GM18502 (cell line): ENCODE results near the gene SLC2A1.
A peak's percentile ranks its signal among the peaks of the same experiment; 100 is the strongest.

ENCODE experiments used
- ATAC-seq: cut with Tn5 transposase; IDR thresholded peaks from one replicate; pipeline ENCODE4 v1.9.1; 2021; ENCODE audit warnings: mild to moderate bottlenecking; ENCODE audit not compliant: unreplicated experiment, poor library complexity

Gene SLC2A1

DNA sequence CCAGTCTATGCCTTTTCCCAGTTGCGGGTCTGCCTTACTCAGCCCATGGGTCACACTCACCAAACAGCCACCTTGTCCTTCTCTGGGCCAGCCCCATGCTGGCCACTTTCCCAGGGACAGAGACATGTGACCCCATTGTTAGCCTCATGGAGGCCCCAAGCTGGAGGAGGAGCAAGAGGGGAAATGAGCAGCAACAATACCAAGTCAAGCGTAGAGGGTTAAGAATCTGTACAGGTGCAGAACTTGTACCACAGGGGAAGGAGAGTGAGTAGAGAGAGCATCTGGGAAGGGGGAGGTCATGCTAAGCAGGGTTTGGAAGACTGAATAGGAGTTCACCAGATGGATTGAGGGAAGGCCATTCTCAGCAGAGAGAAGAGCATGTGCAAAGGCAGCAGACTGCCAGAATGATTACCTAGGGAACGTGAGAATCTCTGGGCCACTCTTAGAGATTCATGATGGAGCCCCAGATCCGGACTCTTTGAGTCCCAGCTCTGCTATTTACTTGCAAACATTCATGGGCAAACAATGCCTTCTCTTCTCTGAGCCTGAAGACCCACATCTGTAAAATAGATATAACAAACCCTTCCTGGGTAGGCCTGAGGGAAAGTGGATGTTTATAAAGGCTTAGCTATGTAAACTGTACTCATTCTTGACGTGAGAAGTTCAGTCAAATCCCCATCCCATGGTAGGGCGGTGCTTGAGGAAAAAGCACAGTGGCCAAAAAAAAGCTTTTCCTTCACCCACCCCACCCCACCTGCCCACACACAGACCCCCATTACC lies 2.8 kb upstream of the SLC2A1 start:
- no peak for ATAC-seq

DNA sequence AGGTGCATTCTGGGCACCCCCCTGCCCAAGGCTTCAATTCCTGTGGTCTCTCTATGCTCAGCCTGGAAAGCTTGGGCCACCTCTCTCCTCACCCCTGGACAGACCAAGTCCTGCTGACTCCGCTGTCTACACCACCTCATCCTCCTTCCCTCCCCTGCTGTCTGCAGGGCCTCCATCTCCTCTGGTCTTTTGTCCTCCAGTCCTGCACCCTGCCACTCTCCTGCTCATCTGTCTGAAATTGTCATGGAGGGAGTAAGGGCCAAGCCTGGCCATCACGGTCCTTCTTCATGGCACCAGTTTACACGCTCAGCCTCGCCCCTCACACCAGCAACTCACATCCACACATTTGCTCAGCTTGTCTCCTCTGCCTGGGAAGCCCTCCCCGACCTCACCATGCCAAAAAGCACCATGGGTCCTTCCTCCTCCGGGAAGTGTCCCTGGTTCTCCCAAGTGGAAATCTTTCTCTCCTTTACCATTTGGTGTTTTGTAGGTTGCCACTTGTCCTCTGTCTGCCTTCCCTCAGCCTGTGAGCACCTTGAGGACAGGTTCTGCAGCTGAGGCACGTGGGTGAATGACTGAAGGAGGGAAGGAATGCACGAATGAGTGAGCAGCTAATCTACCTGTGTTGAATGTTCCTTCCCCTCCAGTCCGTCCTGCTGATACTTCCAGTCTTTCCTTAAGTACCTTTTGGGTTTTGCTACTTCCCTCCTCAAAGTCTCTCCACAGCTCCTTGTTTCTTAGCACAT lies 2.1 kb upstream of the SLC2A1 start:
- ATAC-seq, result no peak

DNA sequence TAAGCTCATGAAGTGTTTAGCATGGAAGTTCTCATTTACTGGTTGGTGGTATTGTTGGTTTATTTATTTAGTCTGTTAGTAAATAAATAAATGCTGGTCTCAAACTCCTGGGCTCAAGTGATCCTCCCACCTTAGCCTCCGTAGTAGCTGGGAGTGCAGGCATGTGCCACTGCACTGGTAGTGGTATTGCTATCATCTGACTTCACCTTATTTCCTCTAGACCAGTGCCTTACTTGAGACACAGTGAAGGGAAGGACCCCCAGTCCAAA lies 1.4 kb upstream of the SLC2A1 start:
- ATAC-seq, result no peak

DNA sequence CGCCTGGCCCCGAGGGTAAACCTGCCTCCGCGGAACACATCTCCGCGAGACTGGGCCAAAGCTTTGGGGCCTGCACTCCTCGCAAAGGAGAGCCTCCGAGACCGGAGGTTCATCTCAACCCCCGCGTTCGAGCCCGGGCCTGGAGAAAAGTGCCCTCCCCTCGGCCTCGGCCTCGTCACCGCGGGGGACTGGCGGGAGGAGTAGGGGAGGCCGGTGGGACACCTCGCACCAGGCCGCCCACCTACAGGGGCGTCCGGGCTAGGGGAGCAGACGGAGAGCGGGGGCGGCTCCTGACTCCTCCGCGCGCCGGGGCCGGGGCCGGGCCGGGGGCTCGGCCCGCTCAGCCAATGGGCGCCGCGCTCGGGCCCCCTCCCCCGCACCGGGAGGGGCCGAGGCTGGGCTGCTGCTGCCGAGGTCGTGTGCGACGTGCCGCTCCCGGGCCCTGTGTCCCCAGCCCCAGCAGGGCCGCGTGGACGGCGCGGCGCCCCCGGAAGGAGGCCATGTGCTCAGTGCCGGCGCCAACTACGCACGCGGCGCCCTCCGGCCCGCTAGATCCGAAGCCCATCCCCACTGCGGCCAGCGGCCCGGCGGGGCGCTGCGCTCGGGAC lies 684 bp downstream of the SLC2A1 start:
- ATAC-seq, result peak; percentile 51

DNA sequence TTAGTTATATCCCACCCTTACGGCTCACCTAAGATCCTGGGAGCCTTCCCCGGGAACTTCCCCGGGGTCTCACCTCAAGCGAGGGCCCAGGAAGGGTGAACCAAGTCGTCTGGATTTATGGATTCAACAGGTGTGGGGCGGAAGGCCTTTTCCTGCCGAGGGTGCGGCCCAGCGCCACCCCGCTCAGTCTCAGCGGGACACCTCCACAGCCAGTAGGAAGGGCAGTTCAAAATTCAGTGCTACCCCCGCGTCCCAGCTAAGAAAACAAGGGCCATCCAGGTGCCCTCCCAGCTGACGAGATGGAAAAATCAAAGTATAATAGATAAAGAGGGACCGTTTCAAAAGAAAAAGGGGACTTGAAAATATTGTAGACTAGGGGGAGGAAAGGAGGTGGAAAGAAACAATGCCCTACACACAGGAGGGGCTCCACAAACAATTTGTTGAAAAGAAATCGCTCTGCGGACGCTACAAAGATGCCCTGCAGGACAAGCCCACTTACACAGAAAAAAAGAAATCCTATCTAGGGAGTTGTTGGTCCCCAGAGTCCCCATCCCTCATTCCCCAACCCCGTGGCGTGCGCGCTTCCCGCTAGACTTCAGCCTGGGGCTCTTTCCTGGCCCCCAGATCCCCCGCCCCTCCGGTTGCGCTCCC lies 1.3 kb downstream of the SLC2A1 start:
- no peak for ATAC-seq

DNA sequence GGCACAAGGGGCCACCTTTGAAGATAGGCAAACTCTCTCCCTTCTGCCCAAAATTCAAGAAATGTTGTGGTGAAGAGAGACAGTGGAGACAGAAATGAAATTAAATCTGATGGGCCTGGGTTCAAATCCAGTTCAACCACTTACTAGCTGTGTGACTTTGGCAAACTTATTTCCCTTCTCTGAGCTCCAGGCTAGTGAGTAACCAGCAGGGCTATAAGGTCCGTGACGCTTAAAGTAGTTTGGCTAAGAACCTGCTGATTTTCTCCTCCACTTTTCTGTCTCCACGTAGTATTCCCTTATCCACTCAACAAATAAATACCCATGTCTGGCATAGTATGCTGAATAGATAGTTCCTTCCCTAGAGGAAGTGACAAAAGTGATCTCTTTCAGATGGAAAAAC lies 1.9 kb downstream of the SLC2A1 start:
- no peak for ATAC-seq

DNA sequence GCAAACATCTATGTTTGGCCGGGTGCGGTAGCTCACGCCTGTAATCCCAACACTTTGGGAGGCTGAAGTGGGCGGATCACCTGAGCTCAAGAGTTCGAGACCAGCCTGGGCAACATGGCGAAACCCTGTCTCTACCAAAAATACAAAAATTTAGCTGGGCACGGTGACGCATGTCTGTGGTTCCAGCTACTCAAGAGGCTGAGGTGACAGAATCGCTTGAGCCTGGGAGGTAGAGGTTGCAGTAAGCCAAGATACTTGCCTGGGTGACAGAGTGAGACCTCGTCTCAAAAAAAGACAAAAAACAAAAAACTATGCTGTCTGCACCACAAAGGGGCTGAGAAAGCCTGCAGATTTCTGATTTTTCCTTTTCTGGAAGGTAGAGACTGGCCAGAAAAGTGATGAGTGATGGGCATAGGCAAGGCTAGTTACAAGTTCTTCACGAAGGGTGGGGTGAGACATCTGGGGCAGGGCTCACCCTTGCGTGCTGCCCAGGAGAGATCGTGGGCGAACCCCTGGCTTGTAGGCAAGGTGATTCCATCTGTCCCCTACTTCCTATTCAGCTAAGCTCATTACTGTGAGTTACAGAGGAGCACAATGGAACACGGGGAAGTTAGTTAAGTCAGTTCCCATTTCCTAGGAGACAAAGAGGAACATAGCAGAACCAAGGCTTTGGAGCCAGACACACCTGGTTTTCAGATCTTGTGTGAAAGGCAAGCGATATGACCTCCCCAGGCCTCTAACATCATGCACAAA lies 3.2 kb downstream of the SLC2A1 start:
- no peak for ATAC-seq

DNA sequence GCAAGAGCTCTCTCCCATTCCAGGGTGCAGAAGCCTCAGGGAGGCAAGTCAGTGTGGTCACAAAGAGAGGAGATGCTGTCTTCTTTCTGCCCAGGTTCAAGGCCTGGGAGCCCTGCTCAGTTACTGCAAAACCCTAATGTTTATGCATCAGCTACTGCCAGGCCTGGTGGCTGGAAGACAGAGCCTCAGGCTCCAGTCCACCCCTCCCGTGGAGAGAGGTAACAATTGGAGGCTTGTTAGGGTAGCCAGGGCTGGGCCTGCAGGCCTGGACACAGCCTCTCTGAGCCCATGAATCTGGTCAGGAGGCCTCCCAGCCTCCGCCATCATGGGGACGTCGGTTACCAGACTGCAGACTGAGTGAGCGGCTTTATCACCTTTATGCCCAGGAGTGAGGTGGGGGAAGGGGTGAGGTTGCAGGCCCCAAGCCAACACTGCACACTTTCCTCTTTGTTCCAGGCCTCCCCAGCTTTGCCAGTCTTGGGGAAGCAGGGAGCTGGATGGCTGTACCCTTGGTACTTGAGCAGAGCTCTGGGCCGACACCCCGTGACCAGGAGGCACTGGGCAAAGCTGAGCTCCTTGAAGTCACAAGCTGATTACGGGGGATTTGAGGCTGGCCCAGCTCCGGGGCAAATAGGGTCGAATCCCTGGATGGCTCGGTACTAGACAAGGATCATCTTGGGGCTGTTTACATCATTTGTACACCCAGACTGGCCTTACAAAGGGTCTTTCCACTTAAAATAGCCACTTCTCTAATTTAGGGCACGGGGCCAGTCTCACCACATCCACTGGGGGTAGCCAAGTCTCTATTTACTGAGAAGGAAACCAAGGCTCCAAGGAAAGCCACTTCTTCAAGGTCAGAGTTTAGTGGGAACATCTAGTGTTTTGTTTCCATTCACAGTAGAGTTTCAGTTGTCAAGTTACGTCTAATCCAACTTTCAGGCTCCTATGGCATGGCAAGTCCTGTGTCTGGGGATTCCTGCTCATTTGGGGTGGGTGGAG lies 5.2 kb downstream of the SLC2A1 start:
- ATAC-seq, result no peak

DNA sequence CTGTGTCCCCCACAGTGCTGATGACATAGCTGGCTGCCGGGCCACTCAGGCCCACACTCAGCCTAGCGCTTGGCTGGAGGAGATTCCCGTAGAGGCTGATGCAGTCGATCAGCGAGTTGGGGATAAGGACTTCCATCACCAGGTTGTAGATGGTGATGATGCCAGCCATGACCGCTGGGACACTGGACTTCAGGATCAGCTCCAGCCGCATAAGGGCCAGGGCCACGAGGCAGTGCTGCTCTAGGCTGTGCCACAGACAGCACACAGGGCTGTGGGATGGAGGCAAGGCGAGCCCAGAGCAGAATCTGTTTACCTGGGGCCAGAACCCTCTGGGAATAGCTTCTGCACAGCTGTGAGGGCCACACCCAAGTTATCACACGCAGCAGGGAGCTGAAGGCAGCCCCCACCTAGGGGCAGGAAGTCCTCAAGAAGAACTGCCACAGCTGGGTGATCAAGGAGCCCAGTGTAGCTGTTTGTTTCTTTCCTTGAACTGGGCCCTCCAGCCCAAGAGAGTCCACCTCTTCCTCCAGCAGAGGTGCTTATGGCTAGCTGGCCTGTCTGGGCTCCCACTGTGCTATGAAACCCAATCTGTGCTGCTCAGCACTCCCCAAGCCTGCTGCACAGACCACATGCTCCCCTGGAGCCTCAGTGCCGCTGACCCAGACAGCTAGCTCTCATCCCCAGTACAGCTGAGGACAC lies 6.2 kb downstream of the SLC2A1 start:
- peak; percentile 54 for ATAC-seq

DNA sequence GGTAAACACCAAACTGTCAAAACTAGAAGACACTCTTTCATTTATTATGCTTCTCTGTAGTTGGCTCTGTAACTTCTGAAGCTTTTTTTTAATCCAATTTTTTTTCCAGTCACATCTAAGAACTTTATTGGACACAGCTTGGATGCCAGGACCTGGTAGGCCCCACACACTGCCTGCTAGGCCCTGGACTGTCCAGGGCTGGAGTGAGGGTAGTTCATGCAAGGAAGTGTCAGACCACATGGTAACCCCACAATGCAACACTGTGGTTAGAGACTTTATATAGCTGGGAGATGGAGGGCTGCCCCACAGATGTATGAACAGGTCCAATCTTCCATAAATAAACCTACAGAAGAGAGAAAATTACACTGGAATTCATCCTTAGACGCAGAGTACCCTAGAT lies 7.1 kb downstream of the SLC2A1 start:
- no peak for ATAC-seq

DNA sequence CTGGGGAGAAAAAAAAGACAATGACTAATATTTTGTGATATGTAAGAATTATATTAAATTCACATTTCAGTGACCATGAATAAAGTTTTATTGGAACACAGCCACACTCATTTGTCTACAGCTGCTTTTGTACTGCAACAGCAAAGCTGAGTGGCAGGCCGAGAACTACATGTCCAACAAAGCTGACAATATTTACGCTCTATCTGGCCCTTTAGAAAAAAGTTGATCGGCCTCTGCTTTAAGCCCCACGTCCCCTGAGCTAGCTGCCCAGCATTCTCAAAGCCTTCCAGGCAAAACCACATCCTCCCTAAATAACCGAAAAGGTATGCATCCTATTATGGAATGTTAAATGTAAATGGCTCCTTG lies 8.6 kb downstream of the SLC2A1 start:
- no peak for ATAC-seq

DNA sequence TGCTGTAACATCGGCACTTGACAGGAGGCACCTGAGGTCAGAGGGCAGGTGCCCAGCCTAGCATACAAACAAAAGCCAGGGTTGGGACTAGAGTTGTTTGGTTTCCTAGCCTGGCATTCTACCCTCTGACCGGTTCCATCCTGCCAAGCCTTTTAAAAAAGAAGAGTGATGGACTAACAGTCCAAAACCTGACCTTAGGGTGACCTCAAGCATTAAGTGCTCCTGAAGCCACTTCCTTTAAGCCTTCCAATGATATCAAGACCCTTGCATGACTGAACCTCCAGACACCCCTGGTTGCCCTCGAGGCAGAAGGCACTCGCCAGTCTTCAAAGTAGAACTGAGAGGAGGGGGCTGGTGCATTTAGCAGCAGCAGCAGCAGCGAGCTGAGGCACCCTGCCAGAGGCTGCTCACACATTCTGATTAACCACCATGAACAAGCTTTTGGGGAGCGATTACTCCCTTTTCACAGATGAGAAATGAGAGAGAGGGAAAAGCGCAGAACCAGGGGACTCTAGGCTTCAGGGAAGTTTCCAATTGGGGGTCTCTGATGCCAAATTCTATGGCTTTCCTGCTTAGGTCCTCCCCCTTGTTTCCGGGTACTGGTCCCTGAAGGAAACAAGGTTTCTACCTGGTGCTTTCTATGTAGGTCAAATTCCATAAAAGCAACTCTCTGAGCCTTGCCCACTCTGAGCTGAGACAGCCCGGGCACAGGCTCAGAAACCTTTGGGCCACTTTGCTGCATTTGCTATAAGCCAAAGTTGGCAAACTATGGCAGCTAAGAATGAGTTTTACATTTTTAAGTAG lies 9.2 kb downstream of the SLC2A1 start:
- no peak for ATAC-seq

DNA sequence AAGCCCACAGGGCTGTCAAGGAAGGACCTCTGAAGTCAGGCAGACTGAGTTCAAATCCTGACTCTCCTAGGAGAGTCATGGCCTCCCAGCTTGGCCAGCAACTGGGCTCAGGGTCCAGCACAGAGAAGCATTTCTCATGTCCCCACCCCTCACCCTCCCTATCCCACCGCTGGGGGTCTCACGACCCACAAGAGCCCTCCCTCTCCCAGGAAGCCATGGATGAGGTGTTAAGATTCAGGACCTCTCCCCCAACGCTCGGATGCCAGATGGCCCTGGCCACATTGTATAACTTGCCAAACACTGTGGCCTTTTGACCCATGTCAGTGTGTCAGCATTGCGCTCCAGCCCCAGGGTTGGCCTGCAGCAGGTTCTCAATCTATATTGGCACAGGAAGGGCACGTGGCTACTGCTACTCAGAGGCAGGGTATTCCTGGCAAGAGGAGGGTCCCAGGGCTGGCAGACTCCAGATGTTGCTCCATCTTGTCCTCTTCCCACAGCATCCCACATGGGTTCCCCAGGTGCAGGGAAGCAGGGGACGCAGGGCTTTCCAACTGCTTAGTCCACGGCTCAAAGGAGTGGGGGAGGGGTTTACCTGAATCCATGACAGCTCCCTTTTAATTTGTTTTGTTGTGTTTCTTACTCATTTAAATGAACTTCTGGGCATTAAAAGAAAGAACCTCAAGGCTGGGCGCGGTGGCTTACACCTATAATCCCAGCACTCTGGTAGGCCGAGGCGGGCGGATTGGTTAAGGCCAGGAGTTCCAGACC lies 10.5 kb downstream of the SLC2A1 start:
- ATAC-seq, result no peak

DNA sequence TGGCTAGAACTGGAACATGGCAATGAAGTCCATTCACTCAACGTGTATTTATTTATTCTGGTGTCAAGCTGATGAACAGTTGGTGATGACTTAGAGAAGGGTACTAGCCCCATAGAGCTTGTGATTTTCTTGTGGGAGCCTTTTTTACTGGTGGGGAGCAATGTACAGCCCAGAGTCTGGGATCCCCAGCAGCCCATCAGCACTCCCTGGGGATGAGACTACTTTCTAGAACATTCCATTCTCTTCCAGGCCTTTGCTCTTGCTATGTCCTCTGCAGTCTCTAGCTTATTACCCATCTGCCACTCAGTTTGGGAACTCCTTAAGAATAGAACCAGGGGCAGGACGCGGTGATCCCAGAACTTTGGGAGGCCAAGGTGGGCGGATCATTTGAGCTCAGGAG lies 11.6 kb downstream of the SLC2A1 start:
- ATAC-seq, result no peak

DNA sequence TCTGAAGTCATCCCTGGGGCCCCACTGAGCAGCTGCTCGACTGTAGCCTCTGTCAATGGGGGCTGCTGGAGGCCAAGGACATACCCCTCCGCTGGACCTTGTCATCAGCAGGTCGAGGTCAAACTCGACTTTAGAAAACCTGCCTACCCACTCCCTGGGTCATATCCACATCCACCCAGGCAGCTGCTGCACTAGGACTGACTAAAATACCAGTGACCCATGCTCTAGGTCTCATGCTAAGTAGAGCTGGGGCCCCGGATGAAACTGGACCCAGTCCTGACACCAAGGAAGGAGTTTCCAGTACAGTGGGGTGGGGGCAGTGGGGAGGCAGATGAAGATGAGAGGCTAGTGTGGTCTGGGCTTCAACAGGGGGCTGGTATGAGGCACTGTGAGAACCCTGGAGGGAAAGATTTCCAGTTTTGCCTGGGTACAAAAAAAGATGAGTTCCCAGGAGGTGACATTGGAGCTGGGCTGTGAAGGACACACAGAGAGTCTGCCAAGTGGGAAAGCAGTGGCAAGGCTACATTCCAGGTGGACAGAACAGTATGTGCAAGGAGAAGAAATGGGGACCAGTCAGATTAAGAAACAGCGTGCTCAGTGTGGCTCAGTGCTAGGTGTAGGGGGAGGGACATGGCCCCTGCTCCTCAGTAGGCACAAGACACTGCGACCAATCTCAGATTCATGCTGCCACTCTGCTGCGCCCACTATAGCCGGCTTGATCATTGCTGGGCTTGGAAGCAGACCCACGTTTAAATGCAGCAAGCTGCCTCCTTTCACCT lies 12.4 kb downstream of the SLC2A1 start:
- no peak for ATAC-seq

DNA sequence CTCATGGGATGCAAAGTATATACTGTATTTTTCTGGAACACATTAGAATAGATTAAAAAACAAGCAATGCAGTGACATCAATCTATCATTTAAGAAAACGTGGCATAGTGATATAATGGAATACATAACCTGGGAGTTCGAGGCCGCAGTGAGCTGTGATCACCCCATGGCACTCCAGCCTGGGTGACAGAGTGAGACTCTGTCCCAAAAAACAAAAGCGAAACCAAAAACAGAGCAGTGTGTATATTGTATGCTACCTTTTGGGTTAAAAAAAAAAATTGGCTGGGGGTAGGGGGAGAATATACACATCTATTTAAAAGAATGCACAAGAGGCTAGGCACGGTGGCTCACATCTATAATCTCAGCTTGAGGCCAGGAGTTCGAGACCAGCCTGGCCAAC lies 13.5 kb downstream of the SLC2A1 start:
- no peak for ATAC-seq
